Measurements from ENCODE around the gene GRIK1.

GRIK1 gene

GRCh38 chr21:29787361-29787909 lies 152.4 kb downstream of the GRIK1 start:
- no peak for DNase-seq

GRCh38 chr21:29786496-29787360 lies 153.1 kb downstream of the GRIK1 start:
- DNase-seq = no peak

- DNase-seq = no peak
These were observed 162.6 kb downstream of the GRIK1 start for GRCh38 chr21:29777160-29777559.

- no peak for DNase-seq
These were observed 164.3 kb downstream of the GRIK1 start for GRCh38 chr21:29775462-29775861.

DNA sequence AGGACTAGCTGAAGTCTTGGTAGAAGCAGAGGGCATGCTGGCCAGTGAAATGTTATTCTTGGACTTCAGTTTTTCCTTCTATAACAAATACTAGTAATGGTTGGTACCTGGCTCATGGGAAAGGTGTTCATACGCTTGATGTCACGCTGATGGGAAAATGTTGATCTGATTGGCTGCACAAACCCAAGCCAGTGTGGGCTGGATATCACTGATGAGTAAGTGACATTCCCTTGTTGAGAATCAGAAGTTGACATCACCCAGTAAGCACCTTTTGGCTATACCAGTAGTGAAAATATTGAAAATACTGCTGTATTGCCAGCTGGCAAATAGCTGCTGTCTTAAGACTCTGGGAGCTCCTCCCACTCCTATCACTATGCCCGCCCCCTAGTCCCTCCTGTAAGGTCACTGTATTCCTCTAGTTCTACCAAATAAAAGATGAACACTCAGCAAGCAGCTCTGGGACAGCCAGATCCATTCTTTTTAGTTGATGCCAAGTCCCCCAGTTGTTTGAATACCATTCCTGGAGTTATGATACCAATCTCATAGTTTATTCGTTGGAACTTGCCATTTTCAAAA lies 168.2 kb downstream of the GRIK1 start:
- no peak for DNase-seq

DNA sequence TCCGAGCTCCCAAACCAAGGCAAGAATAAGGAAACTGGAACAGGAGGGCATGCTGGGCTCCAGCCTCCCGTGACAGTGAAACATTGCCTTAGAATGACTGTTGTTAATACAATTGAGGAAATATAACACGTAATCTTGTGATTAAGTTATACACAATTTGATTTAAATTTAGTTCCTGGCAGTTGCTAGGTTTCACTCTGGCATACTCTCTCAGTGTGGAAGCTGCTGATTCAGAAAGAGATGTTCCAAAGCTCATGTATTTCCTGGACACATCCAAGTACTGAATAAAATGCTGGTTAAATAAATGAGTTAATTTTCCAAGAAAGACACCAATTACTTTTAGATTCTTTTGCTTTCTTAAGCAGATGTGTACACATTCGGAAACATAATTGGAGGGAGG lies 176.1 kb downstream of the GRIK1 start:
- no peak for DNase-seq

DNA sequence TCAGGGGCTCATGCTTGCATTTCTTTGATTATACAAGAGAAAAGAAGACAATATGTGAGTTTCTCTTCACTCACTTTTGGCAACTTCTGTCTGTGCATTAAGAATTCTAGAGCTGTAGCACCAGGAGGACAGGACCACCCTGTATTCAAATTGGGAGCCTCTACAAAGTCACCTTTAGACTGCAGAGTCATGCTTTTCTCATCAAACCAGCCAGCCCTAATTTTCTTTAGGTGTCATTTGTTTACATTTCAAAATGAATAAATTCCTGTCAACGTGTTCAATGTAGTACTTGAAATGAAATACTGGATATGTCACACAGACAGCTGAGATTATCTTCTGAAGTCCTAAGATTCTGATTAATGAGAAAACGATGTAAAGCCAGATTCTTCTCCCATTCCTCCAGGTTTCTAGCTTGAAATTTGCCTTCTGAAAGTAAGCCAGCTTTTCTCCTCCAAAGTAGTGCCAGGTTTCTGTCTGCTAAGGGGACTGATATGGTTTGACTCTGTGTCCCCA lies 177.2 kb downstream of the GRIK1 start:
- DNase-seq = no peak

DNA sequence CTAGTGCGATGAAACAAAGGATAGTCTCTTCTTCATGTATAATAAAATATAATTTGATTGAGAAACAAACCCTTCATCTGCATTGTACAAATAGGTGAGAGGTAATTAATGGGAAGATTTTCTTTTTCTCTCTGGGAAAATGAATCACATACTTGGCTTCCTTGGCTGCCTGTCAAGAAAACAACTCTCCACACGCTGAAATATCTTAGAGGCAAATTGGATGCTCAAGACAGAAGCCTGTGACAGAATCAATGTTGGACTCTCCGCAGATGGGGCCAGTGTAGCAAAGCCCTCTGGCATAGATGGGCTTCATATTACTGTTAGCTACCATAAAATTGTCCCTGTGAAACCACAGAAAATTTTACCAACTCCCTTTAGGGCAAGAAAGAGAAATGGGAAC lies 186.6 kb downstream of the GRIK1 start:
- peak in 1 of 58 donors; percentile 1 for DNase-seq

GRCh38 chr21:29751473-29752185 lies 188.2 kb downstream of the GRIK1 start:
- DNase-seq = no peak

DNA sequence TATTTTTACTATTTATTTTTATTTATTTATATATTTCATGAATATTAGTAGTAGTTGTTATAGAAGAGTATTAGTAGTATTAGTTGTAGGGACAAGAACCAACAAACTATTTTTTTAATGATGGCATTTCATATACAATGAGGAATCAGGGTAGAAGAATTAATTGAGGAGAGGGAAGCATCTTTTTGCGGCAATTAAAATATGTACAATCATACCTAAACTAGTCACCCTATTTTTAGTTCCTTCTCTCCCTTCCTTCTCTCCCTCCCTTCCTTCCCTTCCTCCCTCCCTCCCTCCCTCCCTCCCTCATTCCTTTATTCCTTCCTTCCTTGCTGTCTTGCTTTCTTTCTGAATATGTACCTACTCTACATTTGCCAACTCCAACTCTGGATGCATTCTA lies 189.8 kb downstream of the GRIK1 start:
- no peak for DNase-seq

- DNase-seq = no peak
These were observed 190.6 kb downstream of the GRIK1 start for GRCh38 chr21:29749223-29749622.

DNA sequence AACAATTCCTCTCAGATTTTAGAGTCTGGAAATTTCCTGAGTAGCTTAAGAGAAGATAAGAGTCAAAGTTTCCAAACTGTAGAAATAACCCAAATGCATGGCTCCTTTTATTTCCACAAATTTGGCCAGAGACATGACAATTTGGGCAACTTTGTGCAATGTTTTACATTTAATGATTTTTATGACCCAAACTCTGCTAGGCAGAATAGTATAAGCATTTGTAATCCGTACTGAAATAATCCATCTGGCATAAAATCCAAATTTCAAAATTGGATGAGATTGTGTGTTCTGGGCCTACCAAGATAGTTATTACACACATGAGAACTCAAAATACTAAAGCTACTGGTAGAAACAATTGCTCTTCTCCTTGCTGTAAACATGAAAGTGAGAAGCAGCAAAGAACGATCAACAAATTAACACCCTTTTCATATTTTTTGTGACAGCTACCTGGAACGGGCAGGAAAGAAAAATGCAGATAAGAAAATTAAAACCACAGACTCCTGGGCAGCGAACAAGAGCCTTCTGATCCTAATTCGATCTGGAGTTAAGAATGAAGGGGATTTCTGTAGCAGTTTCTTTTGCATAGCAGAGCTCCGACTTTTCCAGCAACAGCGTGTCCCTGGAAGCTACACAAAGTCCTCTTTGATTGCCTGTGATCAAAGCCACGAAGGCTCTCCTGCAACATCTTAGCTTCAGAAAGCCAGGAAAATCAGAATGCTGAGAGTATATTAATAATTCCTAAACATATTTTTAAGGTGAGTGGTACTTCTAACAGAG lies 191.2 kb downstream of the GRIK1 start:
- DNase-seq = peak in 22 of 58 donors; percentile 0 to 50 (median 14)

GRCh38 chr21:29741761-29742160 lies 198.0 kb downstream of the GRIK1 start:
- no peak for DNase-seq

- DNase-seq = no peak
These were observed 200.6 kb downstream of the GRIK1 start for GRCh38 chr21:29739176-29739575.

DNA sequence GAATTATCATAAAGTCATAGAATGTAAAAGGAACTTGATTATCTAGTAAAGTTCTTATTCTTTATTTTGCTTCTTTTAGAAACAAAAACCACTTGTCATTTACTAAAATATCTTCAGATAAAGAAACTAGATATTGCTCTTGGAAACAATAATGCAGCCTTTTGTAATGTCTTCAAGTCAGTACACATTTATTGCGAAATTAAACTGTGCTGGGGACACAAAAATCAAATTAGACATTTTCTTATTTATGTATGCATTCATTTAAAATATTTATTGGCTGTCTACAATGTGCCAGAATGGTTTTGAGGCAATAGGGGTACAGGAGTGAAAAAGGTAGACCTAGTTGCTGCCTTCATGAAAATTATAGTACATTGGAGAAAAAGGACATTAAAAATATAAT lies 201.1 kb downstream of the GRIK1 start:
- no peak for DNase-seq

DNA sequence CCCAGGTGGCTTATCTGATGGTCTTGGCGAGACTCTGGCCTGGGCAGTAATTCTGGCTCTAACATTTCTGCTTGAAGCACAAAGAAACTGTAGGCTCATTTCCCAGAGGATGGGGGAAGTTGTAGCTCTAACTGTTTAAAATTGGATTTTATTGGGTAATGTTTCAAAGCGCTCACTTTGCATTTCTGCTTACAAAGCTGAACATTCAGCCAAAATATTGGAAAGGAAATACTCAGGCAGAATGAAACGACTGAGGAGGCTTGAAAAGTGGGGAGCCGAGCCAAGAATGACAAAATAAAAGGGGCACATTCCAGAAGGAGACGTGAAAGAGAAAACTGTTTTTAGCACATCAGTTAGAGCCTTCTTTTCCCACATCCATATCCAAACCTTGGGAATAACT lies 202.6 kb downstream of the GRIK1 start:
- DNase-seq = peak in 18 of 58 donors; percentile 0 to 41 (median 12)

GRCh38 chr21:29730281-29730680 lies 209.5 kb downstream of the GRIK1 start:
- DNase-seq = no peak

GRCh38 chr21:29726044-29726443 lies 213.8 kb downstream of the GRIK1 start:
- DNase-seq = no peak

GRCh38 chr21:29725025-29725736 lies 214.6 kb downstream of the GRIK1 start:
- no peak for DNase-seq

DNA sequence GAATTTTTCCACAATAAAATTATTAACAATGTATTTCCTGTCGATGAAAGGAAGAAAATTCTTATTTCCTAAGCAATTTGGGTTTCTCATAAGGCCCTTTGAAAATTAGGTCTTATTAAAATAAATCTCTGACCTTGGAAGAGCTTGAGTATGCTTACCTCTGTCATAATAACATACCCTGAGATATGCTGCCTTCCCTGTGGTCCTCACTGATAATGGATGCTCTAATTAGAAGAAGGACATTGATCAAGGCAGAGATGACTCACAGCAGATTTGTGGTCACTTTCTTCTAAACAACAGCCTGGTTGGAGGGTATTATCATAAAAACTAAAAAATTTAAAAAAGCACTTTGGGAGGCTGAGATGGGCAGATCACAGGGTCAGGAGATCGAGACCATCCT lies 217.8 kb downstream of the GRIK1 start:
- no peak for DNase-seq

All from anterior cingulate cortex (tissue), 58 donors.